Airway epithelial cell (primary cell): ENCODE results near the gene ABHD1. TPM values are rescaled to one million over a fixed set of nuclear protein-coding genes. Genes with fewer than 3 reads are reported as not detected.

Experiments used
- total RNA-seq: library from RNA; depleted of rRNA; stranded (reverse); fragments of >200 nt; gene quantifications from 2 replicates; pipeline ENCODE4 v1.2.3, GENCODE V29; 2015

Gene ABHD1
- total RNA-seq: not detected in 2 replicates

DNA sequence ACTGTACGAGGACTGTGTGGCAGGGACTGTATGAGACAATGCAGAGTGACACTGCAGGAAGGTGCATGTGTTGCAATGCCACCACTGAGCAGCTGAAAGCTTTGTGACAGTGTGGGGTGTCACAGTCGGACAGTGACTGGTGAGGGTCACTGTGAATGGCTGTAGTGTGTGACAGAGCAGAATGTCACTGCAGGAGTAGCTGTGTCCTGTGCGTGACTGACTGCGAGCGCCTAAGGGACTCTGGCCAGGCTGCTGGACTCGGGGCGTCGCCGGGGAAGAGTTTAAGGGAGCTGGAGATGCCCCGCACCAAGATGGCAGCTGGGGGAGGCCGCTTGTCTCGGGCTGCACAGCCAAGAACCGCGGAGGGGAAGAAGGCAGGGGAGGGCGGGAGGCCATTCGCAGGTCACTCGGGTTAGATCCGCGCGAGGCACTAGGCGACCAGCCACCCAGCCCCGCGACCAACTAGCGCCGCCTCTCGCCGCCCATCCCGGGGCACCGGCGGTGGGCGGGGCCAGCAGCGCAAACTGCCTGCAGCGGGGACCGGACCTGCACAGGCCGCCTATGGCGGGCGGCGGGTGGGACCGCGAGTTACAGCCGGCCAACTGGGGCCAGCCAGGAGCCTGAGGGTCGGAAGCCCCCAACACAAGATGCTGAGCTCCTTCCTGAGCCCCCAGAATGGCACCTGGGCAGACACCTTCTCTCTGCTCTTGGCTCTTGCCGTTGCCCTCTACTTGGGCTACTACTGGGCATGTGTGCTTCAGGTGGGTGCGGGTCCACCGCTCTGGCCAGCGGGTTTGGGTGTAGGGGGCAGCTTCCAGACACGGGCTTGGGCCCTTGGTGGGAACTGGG is at the start of gene ABHD1:
ABHD1 (plus strand) TSS at position 514 of the 849 bp plus-strand sequence; CDS start at position 648, 134 bp downstream.

DNA sequence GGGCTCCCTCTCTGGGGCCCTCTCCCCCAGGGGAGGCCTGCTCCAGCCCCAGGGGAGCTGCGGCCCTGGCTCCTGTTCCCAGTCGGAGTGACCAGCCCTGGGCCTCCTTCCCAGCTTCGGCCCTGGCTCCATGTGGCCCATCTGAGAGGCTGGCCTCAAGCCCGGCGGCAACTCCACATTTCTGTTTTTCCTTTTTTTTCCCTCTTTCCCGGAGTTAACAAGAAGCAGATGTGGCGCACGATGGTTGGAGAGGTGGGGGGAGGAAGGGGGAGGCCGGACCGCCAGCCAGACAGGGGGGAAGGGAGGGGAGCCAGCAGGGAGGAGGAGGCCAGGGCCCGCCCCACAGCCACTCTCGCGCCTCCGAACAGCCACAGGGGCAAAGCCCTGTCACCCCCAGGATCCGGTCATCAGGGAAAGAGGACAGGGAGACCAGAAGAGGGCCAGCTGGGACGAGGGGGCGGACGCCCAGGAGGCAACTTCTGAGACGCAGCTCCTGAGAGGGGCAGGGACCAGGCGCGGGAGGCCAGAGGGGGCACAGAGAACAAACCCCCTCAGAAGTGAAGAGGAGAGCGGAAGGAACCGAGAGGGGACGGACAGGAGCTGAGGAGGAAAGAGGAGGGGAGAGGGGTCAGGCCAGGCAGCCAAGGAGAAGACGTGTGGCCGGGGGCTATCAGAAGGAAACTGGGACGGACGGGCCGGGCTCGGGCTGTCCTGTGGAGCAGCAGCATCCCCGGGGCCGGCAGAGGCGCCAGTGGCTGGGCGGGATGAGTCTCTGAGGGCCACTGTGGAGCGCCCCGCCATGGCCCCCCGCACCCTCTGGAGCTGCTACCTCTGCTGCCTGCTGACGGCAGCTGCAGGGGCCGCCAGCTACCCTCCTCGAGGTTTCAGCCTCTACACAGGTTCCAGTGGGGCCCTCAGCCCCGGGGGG is 45.1 kb upstream of the ABHD1 start, which contains the start of gene EMILIN1:
EMILIN1 (plus strand) TSS at position 349 of the 928 bp plus-strand sequence; CDS start at position 800, 451 bp downstream.

DNA sequence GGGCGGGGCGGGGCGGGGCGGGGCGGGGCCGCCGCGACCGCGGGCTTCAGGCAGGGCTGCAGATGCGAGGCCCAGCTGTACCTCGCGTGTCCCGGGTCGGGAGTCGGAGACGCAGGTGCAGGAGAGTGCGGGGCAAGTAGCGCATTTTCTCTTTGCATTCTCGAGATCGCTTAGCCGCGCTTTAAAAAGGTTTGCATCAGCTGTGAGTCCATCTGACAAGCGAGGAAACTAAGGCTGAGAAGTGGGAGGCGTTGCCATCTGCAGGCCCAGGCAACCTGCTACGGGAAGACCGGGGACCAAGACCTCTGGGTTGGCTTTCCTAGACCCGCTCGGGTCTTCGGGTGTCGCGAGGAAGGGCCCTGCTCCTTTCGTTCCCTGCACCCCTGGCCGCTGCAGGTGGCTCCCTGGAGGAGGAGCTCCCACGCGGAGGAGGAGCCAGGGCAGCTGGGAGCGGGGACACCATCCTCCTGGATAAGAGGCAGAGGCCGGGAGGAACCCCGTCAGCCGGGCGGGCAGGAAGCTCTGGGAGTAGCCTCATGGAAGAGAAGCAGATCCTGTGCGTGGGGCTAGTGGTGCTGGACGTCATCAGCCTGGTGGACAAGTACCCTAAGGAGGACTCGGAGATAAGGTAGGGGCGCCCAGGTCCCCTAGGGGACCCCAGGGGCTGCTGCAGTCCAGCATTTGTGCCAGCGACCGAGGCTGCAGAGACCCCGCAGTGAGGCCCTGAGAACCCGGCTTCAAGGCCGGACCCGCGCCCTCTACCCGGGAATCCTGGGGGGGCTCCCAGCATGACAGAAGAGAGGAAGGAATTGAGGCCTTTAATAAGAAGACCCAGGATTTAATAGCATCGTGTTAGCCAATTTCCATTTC is 36.7 kb upstream of the ABHD1 start, which contains the start of gene KHK:
KHK (plus strand) TSS at position 49 of the 870 bp plus-strand sequence; CDS start at position 537, 488 bp downstream.

DNA sequence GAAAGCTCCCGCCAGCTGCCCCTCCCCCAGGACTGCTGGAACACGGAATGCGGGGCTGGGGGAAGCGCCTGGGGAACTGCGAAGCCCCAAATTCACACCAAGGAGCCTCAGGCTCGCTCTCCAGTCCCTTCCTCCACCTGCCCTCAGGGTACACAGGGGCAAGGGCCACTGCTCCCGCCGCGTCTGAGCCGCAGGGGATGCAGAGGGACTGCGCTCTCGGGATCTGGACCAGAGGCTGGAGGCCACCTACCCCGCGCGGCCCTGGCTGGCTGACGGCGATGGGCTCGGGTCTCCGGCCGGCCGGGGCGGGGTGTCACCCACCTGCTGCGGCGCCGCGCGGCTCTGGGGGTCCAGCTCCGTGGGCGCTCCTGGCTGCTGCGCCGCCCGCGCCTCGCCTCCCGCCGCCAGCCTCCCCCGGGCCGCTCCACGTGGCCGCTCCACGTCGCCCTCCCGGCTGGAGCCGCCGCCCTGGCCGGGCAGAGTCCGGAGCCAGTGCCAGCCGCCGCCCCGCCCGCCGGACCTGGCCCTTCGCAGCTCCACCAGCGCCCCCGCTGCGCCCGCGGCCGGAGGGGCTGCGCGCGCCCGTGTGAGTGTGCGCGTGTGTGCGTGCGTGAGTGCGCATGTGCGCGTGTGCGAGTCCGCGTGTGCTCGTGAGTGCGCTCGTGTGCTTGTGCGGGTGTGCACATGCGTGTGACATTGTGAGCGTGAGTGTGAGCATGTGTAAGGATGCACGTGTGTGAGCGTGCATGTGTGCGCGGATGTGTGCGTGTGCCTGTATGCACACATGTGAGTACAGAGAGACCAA is 4.9 kb upstream of the ABHD1 start, which contains the start of gene CGREF1:
CGREF1 (minus strand) TSS at position 604 of the 805 bp plus-strand sequence. CDS start 14,762 bp downstream, outside the sequence.

DNA sequence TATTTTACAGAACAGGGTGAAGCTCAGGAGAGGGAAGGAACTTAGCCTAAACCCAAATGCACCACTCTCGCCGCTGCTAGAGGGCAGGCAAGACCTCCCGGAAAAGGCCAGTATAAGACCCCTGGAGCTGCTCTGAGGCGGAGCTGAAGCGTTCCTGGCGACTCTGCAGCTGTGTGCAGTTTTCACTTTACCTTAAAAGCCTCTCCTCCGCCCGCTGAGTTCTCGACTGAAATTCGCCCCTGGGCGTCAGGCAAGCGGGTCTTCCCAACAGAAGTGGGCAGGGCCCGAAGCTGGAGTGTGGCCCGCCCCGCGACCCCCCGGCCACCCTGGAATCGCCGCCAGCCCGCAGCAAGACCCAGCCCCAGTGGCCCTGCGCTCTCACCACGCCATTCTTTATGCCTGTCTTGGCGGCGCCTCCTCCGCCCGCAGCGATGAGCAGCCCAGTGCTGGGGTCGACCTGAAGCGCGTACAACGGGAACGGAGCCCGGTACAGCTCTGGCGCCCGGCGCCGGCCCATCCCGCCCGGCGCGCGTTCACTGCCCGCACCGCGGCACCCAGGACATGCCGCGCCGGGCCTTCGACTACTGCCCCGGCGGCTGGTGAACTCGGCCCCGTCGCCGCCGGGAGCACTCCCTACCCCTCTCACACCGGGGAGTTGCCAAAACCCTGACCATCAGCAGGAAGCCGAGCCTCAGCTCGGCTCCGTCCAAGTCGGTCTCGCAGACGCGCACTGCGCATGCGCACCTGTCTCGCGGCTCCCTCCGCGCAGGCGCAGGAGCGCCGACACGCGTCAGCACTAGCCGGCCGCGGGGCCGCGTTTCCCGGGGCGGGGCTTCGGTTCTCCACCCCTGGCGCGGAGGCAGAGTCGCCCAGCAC is 10.5 kb downstream of the ABHD1 start, which contains the start of gene PREB:
PREB (minus strand) TSS at position 732 of the 876 bp plus-strand sequence; CDS start at position 517, 215 bp downstream.

DNA sequence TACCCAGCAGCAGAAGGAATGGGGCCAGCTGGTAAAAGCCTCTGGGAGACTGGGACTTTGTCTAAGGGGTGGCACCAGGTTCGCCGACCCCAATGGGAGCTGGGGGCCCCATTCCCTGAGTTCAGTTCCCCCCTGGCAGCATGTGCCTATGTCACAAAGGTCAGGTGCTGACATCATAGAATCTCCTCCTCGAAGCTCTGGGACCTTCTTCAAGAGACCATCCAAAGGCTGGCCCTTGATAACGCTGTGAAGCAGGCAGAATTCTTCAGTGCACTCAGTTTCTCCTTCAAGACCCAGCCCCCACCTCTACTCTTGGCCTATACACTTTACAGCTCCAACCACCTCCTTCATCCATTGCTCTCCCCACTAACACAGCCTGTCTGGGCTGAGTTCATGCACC is 15.7 kb downstream of the ABHD1 start, which contains the start of gene PRR30:
PRR30 (minus strand) TSS at position 101 of the 400 bp plus-strand sequence. CDS start 1,081 bp downstream, outside the sequence.

DNA sequence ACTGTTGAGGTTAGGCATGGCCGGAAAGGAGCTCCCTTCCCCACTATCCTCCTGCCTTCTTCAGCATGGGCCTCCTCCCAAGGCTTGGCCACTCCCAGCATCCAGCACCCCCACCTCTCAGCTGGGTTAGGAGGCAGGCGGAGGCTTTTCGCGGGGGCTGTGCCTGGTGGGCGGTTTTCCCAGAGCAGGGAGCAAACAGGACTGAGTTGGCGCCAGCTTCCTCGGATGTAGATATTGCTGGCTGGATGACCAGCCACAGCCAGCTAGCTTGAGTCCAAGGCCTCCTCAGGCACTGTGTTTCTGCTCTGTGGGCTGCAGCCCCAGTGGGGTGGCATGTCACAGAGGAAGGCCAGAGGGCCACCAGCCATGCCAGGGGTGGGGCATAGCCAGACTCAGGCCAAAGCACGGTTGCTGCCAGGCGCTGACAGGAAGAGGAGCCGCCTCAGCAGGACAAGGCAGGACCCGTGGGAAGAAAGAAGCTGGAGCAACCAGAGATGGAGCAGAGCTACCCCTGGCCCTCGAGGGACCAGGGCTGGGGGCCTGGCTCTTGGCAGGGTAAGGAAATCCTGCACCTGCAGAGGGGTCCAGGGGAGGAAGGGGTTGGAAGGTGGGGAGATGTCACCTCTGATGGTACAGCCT is 25.3 kb downstream of the ABHD1 start, which contains the start of gene TCF23:
TCF23 (plus strand) TSS at position 204 of the 639 bp plus-strand sequence; CDS start at position 334, 130 bp downstream.

Other genes starting within 250 kb of the ABHD1 start
- gene MAPRE3, start 153.2 kb upstream of the ABHD1 start, total RNA-seq: 3.9 and 5.8 TPM in 2 replicates
- 22.2 and 28.2 TPM in 2 replicates for gene TMEM214, start 90.8 kb upstream of the ABHD1 start, total RNA-seq
- 19.3 and 23.4 TPM in 2 replicates for gene AGBL5, start 72.1 kb upstream of the ABHD1 start, total RNA-seq
- 257 and 386 TPM in 2 replicates for gene OST4, start 52.2 kb upstream of the ABHD1 start, total RNA-seq
- gene EMILIN1, start 45.2 kb upstream of the ABHD1 start, total RNA-seq: 5.8 and 6.1 TPM in 2 replicates
- gene KHK, start 37.0 kb upstream of the ABHD1 start, total RNA-seq: 2.2 and 4.6 TPM in 2 replicates
- gene CGREF1, start 4.7 kb upstream of the ABHD1 start, total RNA-seq: 0.70 and 3.2 TPM in 2 replicates
- gene PREB, start 10.8 kb downstream of the ABHD1 start, total RNA-seq: 59.9 and 68.1 TPM in 2 replicates
- gene PRR30, start 15.6 kb downstream of the ABHD1 start, total RNA-seq: not detected in 2 replicates
- not detected in 2 replicates for gene TCF23, start 25.2 kb downstream of the ABHD1 start, total RNA-seq
- gene ATRAID, start 88.2 kb downstream of the ABHD1 start, total RNA-seq: 120 and 148 TPM in 2 replicates
- gene SLC5A6, start 88.5 kb downstream of the ABHD1 start, total RNA-seq: 29.6 and 40.1 TPM in 2 replicates
- 43.7 and 51.4 TPM in 2 replicates for gene CAD, start 93.6 kb downstream of the ABHD1 start, total RNA-seq
- not detected in 2 replicates for gene SLC30A3, start 139.2 kb downstream of the ABHD1 start, total RNA-seq
- not detected in 2 replicates for gene DNAJC5G, start 151.6 kb downstream of the ABHD1 start, total RNA-seq
- gene TRIM54, start 158.6 kb downstream of the ABHD1 start, total RNA-seq: not detected in 2 replicates
- 0.49 and 1.7 TPM in 2 replicates for gene UCN, start 184.6 kb downstream of the ABHD1 start, total RNA-seq
- 73.2 and 88.3 TPM in 2 replicates for gene MPV17, start 199.3 kb downstream of the ABHD1 start, total RNA-seq
- 38.6 and 48.0 TPM in 2 replicates for gene GTF3C2, start 232.9 kb downstream of the ABHD1 start, total RNA-seq
- gene EIF2B4, start 246.5 kb downstream of the ABHD1 start, total RNA-seq: 35.3 and 37.6 TPM in 2 replicates
- gene SNX17, start 246.8 kb downstream of the ABHD1 start, total RNA-seq: 86.1 and 106 TPM in 2 replicates